PC-3 (cell line): ENCODE measurements around the gene KATNAL1. TPM values are rescaled to one million over a fixed set of nuclear protein-coding genes. Genes with fewer than 3 reads are reported as not detected.

Experiments
- ATAC-seq: fragments of 200-7000 bp; cut with Tn5 transposase; 2 replicates; pipeline ENCODE4 v1.9.1; 2020; ENCODE audit warnings: mild to moderate bottlenecking, moderate library complexity
- BruUV-seq: library from RNA; stranded (reverse); fragments of 400-500 nt; replicated peaks from 2 replicates; lab custom pipeline; 2021; lab: Mats Ljungman, UMichigan
- CTCF ChIA-PET: fragments of 300-600 bp; sonication (Branson Sonifier 250); formaldehyde crosslinking; loops from one replicate; lab custom pipeline; 2022; ENCODE audit warnings: antibody characterized with exemption; lab: Charles Lee
- POLR2A ChIA-PET: fragments of 300-600 bp; sonication (Branson Sonifier 250); formaldehyde crosslinking; loops from one replicate; lab custom pipeline; 2022; ENCODE audit warnings: antibody characterized with exemption; ENCODE audit not compliant: unreplicated experiment; lab: Charles Lee
- DNase-seq: peaks from one replicate; pipeline ENCODE4 v3.0.0-alpha.2; 2015
- H2AFZ ChIP-seq: fragments of 300-600 bp; sonication (generic); 2 replicates; pipeline ENCODE4 v1.6.0; 2016; ENCODE audit warnings: antibody characterized with exemption, low read length
- H3F3A ChIP-seq: fragments of 300-600 bp; sonication (generic); one replicate; pipeline ENCODE4 v1.6.0; 2017; ENCODE audit warnings: antibody characterized with exemption, low read length, control low read depth, mild to moderate bottlenecking; ENCODE audit not compliant: unreplicated experiment
- H3K27ac ChIP-seq: fragments of 300-600 bp; sonication (generic); 2 replicates; pipeline ENCODE4 v1.5.1; 2016; ENCODE audit warnings: mild to moderate bottlenecking, low read length
- H3K27me3 ChIP-seq: fragments of 300-600 bp; sonication (generic); 2 replicates; pipeline ENCODE4 v1.6.1; 2016; ENCODE audit warnings: low read length, mixed read lengths
- H3K36me3 ChIP-seq: fragments of 300-600 bp; sonication (generic); 2 replicates; pipeline ENCODE4 v1.6.1; 2016; ENCODE audit warnings: low read depth, mixed run types, low read length, mixed read lengths
- H3K4me1 ChIP-seq: fragments of 300-600 bp; sonication (generic); 2 replicates; pipeline ENCODE4 v1.5.1; 2016; ENCODE audit warnings: low read length; ENCODE audit not compliant: insufficient read depth
- H3K4me2 ChIP-seq: fragments of 300-600 bp; sonication (generic); 2 replicates; pipeline ENCODE4 v1.6.0; 2016; ENCODE audit warnings: low read length
- H3K4me3 ChIP-seq: fragments of 300-600 bp; sonication (generic); 2 replicates; pipeline ENCODE4 v1.5.1; 2016; ENCODE audit warnings: mild to moderate bottlenecking, low read length, mixed read lengths
- H3K79me2 ChIP-seq: fragments of 300-600 bp; sonication (generic); 2 replicates; pipeline ENCODE4 v1.6.1; 2017; ENCODE audit warnings: low read length, mixed read lengths
- H3K9ac ChIP-seq: fragments of 300-600 bp; sonication (generic); 2 replicates; pipeline ENCODE4 v1.6.0; 2016; ENCODE audit warnings: mild to moderate bottlenecking, low read length
- H3K9me2 ChIP-seq: fragments of 300-600 bp; sonication (generic); replicated peaks from 2 replicates; pipeline ENCODE4 v1.6.1; 2016; ENCODE audit warnings: mixed run types, low read length, mixed read lengths
- H3K9me3 ChIP-seq: fragments of 300-600 bp; sonication (generic); 2 replicates; pipeline ENCODE4 v1.6.1; 2016; ENCODE audit warnings: low read length, mixed read lengths
- H4K20me1 ChIP-seq: fragments of 300-600 bp; sonication (generic); 2 replicates; pipeline ENCODE4 v1.6.1; 2016; ENCODE audit warnings: low read length, mixed read lengths
- CTCF ChIP-seq: fragments of 300-600 bp; sonication (generic); conservative IDR thresholded peaks from 2 replicates; pipeline ENCODE4 v1.5.1; 2017; ENCODE audit warnings: antibody characterized with exemption, low read depth, mild to moderate bottlenecking, low read length
- EZH2 ChIP-seq: fragments of 300-600 bp; sonication (generic); IDR thresholded peaks from one replicate; pipeline ENCODE4 v1.6.1; 2017; ENCODE audit warnings: antibody characterized with exemption, mild to moderate bottlenecking, low read length; ENCODE audit not compliant: unreplicated experiment
- EZH2phosphoT487 ChIP-seq: fragments of 300-600 bp; sonication (generic); IDR thresholded peaks from 2 replicates; pipeline ENCODE4 v1.6.1; 2018; ENCODE audit warnings: mild to moderate bottlenecking, antibody characterized with exemption, low read length, borderline replicate concordance
- intact Hi-C: fragments of 100-400 bp; cut with micrococcal nuclease; formaldehyde crosslinking; loops from 2 replicates; pipeline ENCODE4 v1.9.0; 2023
- total RNA-seq: library from RNA; depleted of rRNA; stranded (reverse); fragments of >200 nt; gene quantifications from 2 replicates; pipeline ENCODE4 v1.2.3, GENCODE V29; 2014

KATNAL1 gene
- total RNA-seq, 1 experiment from 2014 or later, result 4.3 TPM

DNA sequence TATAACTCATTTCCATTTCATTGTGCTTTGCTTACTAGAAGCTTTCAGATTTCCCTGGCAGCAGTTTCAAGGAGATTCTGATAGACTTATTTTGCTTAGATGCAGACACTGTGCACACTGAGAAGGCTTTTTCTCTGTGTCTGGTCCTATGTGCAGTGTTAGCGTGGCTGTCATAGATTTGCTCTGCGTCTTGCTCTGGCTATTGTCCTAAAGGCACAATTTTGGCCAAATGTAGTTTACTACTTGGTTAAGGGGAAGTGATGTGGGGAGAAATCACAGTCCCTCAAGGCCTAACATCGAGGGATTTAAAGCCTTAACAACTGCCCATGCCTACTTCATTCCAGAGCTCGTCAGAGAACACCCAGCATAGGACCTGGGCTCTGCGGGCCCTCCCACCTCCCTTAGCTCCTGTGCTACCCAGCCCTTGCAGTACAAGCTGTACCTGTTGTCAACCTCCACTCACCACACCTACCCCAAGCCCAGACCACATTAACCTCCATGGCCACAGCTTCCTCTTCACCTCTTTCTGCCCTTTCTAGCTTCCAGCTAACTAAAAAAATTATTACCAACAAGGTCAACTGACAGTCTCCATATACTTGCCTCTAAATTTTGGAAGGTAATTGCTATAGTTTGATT is 38.9 kb upstream of the KATNAL1 start:
- Histone ChIP-seq H3K9ac (no peak overlapping the region), H3K4me1 (peaks cover 12% of the 10 kb centered on the region), H3K79me2 (no peaks in the 10 kb centered on the region), H3K36me3 (no peaks in the 10 kb centered on the region), H3K4me2 (no peak overlapping the region), H3K4me3 (no peak overlapping the region), H2AFZ (no peak overlapping the region), H3K9me3 (no peaks in the 10 kb centered on the region), H3K27ac (no peak overlapping the region), H4K20me1 (no peaks in the 10 kb centered on the region), H3K9me2 (no peaks in the 10 kb centered on the region), H3F3A (no peaks in the 10 kb centered on the region), H3K27me3 (no peaks in the 10 kb centered on the region)
- ChIA-PET CTCF (no interaction called here), POLR2A (no interaction called here)
- intact Hi-C loops, result no loop called here
- no peak for DNase-seq
- TF ChIP-seq EZH2 (no peak), EZH2phosphoT487 (no peak), CTCF (no peak)
- no TSS peak for BruUV-seq
- ATAC-seq, result no peak

DNA sequence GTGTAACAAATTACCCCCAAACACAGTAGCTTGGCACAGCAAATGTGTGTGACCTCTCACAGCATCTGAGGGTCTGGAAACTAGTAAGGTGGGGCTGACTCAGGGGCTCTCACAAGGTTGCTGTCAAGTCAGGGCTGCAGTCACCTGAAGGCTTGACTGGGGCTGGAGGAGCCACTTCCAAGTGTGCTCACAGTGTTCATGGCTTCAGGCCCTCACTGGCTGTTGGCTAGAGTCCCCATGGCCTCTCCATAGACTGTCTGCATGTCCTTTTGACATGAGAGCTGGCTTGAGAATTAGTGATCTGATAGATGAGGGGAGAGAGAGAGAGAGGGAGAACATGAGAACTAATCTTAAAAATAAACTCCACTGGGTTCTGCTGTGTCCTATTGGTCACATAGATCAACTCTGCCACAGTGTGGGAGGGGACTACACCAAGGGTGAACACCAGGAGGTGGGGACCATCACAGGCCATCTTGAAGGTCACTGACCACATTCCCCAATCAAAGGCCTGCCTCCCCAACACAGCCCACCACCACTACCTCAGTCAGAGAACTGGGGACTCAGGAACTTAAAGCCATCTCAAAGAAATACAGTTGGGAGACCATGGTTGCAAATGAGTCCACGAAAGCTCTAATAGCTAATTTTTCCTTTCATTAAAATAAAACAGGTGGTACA is 38.2 kb upstream of the KATNAL1 start:
- BruUV-seq, result no TSS peak
- DNase-seq (no peak), ATAC-seq (no peak)
- Histone ChIP-seq H3K4me2 (no peak overlapping the region), H4K20me1 (no peaks in the 10 kb centered on the region), H3K9me3 (no peaks in the 10 kb centered on the region), H3K4me3 (no peak overlapping the region), H3K36me3 (no peaks in the 10 kb centered on the region), H3K27me3 (no peaks in the 10 kb centered on the region), H3K27ac (no peak overlapping the region), H2AFZ (no peak overlapping the region), H3K4me1 (peaks cover 19% of the 10 kb centered on the region), H3K9me2 (no peaks in the 10 kb centered on the region), H3K9ac (no peak overlapping the region), H3F3A (no peaks in the 10 kb centered on the region), H3K79me2 (no peaks in the 10 kb centered on the region)
- intact Hi-C loops, result no loop called here
- ChIA-PET POLR2A (no interaction called here), CTCF (no interaction called here)
- no peak for TF ChIP-seq EZH2
- TF ChIP-seq CTCF, result no peak
- no peak for TF ChIP-seq EZH2phosphoT487
